ENCODE results near the gene PLXNB1. TPM values are rescaled to one million over a fixed set of nuclear protein-coding genes. Genes with fewer than 3 reads are reported as not detected.

Gene PLXNB1
- polyA plus RNA-seq, 2 of the 4 experiments (the other 2 are of a cell fraction): 10.0 to 20.9 TPM

DNA sequence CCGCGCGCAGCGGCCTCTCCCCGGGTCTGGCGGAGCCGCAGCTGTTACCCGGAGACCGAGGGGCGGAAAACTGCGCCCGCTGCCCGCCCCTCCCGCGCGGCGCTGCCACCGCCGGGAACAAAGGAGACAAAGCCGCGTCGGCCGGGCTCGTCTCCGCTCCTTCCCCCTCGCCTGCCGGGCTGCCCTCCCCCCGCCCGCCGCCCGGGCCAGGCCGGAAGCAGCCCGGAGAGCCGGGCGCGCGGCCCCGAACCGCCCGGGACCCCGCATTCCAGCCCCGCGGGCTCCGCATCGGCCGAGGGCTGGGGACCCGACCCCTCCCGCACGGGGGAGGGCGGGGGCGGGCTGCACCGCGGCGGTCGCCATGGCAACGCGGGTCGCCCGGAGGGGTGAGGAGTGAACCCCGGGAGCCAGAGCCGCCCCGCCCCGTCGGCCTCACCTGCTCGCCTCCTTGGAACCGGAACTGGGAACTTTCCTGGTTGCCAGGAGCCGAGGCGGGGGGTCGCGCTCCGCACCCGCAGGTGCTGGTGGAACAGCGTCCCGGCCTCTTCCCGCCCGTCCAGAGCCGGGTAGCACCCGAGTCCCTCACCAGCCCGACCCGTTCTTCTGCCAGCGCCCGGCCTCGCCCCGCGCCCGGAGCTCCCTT, 448 bp downstream of the PLXNB1 start:
- Histone ChIP-seq H3K27ac (peak overlapping the region; percentile 83 to 100), H3K4me2 (peak overlapping the region; percentile 79), H3K9me3 (no peaks in the 10 kb centered on the region), H3K4me3 (peak overlapping the region; percentile 64), H3K4me1 (peaks cover 66% of the 10 kb centered on the region)
- ATAC-seq (peak; percentile 34 to 61), DNase-seq (ENCODE audit: low read depth in 1 of 2, low spot score in 1 of 2) (peak; percentile 28 to 42), FAIRE-seq (no peak)
- CTCF ChIA-PET: interaction anchor here (13.6 to 31.5 kb wide), 2 partner anchors 2 to 16 kb away, joined by 488 read pairs; partner anchors contain the start of gene PLXNB1
- TF ChIP-seq HDAC2 (IDR thresholded peaks at IDR 0.05) (no peak), PHF8 (IDR thresholded peaks at IDR 0.05; ENCODE audit: borderline replicate concordance, low read depth) (peak; percentile 29; the same call in 1 of the 2 replicates), FOSL2 (IDR thresholded peaks at IDR 0.05) (no peak), FOSL2 (CRISPR knock-in tag; IDR thresholded peaks at IDR 0.05) (no peak), EHMT2 (IDR thresholded peaks at IDR 0.05; ENCODE audit: low read depth) (no peak), POLR2A (IDR thresholded peaks at IDR 0.05; ENCODE audit: low read length) (peak; percentile 21; the same call in 1 of the 2 replicates)
- POLR2A ChIA-PET: interaction anchor here (1.9 kb wide), 1 partner anchor 10 kb away, joined by 8 read pairs; the partner anchor contains the start of gene CCDC51
- WGBS (ENCODE audit: missing lambda C conversion rate): 2% methylated on average over 12 of the region's 86 CpGs

DNA sequence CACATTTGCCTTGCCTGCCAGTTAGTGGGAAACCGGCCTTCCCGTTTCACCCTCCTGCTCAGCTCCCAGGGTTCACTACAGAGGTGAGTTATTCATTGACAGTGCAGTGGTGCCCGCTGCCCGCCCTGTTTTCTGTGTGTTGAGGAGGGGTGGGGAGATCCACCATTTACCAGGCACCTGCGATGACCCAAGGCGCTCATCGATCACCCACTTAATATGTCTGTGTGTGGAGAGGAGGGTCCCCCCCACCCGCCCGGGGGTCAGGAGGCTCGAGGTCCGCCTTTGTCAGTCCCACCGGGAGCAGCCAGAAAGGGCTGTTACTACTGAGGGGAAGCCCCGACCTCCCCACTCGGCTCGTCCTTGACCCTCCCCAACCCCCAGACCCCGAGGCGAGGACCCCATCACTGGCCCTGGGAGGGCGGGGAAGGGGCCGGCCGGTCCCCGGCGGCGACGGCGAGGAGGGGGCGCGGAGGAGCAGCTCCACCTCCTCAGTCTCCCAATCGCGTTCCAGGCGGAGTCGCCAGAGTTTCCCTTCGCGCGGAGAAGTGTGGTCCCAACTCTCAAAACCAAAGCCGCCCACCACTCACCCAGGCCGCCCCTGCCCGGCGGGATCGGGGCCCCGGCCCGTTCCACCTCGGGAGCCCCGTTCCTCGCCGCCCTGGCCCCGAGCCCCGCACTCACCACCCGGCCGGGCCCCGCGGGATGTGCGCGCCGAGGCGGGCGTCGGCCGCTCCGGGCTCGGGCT, 1.1 kb downstream of the PLXNB1 start:
- ChIA-PET CTCF (interaction anchor here (0.7 to 31.5 kb wide), 4 partner anchors 3 to 157 kb away, joined by 3 to 488 read pairs (median 246); partner anchors contain the start of gene PLXNB1), POLR2A (interaction anchor here (1.0 to 1.9 kb wide), 2 partner anchors 11 to 28 kb away, joined by 3 to 8 read pairs; partner anchors contain the start of gene CCDC51)
- no peaks in the 10 kb centered on the region for H3K9me3 ChIP-seq
- peak overlapping the region; percentile 64 for H3K4me3 ChIP-seq
- ATAC-seq (peak; percentile 60 to 73), FAIRE-seq (no peak), DNase-seq (ENCODE audit: low read depth in 1 of 2, low spot score in 1 of 2) (peak; percentile 28 to 80)
- 7% methylated on average over 9 of the region's 60 CpGs for WGBS (ENCODE audit: missing lambda C conversion rate)
- H3K4me2 ChIP-seq: peak overlapping the region; percentile 79
- TF ChIP-seq RAD21 (conservative IDR thresholded peaks at IDR 0.05 in 1 of 2, IDR thresholded peaks at IDR 0.05 in 1 of 2) (no peak), JUN (IDR thresholded peaks at IDR 0.05) (0 out of 5 replicates have a peak, but pooled peaks of 1 of the 2 experiments have one; percentile 18)
- peaks cover 59% of the 10 kb centered on the region for H3K4me1 ChIP-seq
- H3K27ac ChIP-seq: peak overlapping the region; percentile 83 to 100

DNA sequence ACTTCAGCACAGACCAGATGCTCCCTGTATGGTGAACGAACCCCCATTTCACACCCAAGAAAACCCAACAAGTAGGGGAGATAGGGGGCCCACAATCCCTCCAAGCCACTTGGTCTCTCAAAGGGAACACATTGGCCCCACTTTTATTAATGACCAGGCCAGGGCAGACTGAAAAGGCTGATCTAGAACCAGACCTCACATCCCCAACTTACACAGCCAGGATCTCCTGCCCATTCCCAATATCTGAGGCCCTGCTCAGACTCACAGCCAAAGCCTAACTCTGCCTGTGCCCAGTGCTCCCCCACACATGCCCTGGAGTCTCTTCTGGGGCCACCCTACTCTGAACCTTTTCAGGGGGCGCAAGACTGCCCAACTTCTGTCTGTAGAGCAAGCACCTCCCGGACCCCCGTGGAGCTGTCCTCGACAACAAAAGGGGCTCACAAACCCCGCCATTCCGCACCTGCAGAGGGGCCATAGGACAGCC, 1.8 kb downstream of the PLXNB1 start:
- ChIA-PET POLR2A (interaction anchor here (1.0 to 1.9 kb wide), 2 partner anchors 11 to 28 kb away, joined by 3 to 8 read pairs; partner anchors contain the start of gene CCDC51), CTCF (interaction anchor here (0.7 to 31.5 kb wide), 4 partner anchors 3 to 156 kb away, joined by 3 to 488 read pairs (median 246); partner anchors contain the start of gene PLXNB1)
- Histone ChIP-seq H3K4me2 (peak overlapping the region; percentile 79), H3K27ac (peak overlapping the region; percentile 83 to 100), H3K4me3 (peak overlapping the region; percentile 64), H3K4me1 (peaks cover 55% of the 10 kb centered on the region), H3K9me3 (no peaks in the 10 kb centered on the region)
- TF ChIP-seq HEYL (CRISPR knock-in tag; IDR thresholded peaks at IDR 0.05): no peak
- TF ChIP-seq, protein P1, sequence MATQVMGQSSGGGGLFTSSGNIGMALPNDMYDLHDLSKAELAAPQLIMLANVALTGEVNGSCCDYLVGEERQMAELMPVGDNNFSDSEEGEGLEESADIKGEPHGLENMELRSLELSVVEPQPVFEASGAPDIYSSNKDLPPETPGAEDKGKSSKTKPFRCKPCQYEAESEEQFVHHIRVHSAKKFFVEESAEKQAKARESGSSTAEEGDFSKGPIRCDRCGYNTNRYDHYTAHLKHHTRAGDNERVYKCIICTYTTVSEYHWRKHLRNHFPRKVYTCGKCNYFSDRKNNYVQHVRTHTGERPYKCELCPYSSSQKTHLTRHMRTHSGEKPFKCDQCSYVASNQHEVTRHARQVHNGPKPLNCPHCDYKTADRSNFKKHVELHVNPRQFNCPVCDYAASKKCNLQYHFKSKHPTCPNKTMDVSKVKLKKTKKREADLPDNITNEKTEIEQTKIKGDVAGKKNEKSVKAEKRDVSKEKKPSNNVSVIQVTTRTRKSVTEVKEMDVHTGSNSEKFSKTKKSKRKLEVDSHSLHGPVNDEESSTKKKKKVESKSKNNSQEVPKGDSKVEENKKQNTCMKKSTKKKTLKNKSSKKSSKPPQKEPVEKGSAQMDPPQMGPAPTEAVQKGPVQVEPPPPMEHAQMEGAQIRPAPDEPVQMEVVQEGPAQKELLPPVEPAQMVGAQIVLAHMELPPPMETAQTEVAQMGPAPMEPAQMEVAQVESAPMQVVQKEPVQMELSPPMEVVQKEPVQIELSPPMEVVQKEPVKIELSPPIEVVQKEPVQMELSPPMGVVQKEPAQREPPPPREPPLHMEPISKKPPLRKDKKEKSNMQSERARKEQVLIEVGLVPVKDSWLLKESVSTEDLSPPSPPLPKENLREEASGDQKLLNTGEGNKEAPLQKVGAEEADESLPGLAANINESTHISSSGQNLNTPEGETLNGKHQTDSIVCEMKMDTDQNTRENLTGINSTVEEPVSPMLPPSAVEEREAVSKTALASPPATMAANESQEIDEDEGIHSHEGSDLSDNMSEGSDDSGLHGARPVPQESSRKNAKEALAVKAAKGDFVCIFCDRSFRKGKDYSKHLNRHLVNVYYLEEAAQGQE (IDR thresholded peaks at IDR 0.05): no peak
- TF ChIP-seq, protein P2, sequence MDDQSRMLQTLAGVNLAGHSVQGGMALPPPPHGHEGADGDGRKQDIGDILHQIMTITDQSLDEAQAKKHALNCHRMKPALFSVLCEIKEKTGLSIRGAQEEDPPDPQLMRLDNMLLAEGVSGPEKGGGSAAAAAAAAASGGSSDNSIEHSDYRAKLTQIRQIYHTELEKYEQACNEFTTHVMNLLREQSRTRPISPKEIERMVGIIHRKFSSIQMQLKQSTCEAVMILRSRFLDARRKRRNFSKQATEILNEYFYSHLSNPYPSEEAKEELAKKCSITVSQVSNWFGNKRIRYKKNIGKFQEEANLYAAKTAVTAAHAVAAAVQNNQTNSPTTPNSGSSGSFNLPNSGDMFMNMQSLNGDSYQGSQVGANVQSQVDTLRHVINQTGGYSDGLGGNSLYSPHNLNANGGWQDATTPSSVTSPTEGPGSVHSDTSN (IDR thresholded peaks at IDR 0.05): no peak
- TF ChIP-seq, protein P3, sequence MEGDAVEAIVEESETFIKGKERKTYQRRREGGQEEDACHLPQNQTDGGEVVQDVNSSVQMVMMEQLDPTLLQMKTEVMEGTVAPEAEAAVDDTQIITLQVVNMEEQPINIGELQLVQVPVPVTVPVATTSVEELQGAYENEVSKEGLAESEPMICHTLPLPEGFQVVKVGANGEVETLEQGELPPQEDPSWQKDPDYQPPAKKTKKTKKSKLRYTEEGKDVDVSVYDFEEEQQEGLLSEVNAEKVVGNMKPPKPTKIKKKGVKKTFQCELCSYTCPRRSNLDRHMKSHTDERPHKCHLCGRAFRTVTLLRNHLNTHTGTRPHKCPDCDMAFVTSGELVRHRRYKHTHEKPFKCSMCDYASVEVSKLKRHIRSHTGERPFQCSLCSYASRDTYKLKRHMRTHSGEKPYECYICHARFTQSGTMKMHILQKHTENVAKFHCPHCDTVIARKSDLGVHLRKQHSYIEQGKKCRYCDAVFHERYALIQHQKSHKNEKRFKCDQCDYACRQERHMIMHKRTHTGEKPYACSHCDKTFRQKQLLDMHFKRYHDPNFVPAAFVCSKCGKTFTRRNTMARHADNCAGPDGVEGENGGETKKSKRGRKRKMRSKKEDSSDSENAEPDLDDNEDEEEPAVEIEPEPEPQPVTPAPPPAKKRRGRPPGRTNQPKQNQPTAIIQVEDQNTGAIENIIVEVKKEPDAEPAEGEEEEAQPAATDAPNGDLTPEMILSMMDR (IDR thresholded peaks at IDR 0.05): no peak
- no peak for TF ChIP-seq PHF8 (IDR thresholded peaks at IDR 0.05; ENCODE audit: borderline replicate concordance, low read depth)
- TF ChIP-seq BHLHE40 (IDR thresholded peaks at IDR 0.05; ENCODE audit: low read depth, low read length): no peak
- no peak for TF ChIP-seq CHD4 (IDR thresholded peaks at IDR 0.05; ENCODE audit: borderline replicate concordance)
- TF ChIP-seq, protein P4, sequence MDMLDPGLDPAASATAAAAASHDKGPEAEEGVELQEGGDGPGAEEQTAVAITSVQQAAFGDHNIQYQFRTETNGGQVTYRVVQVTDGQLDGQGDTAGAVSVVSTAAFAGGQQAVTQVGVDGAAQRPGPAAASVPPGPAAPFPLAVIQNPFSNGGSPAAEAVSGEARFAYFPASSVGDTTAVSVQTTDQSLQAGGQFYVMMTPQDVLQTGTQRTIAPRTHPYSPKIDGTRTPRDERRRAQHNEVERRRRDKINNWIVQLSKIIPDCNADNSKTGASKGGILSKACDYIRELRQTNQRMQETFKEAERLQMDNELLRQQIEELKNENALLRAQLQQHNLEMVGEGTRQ (IDR thresholded peaks at IDR 0.05): no peak
- TF ChIP-seq FOSB (CRISPR knock-in tag; IDR thresholded peaks at IDR 0.05): no peak
- TF ChIP-seq, protein P5, sequence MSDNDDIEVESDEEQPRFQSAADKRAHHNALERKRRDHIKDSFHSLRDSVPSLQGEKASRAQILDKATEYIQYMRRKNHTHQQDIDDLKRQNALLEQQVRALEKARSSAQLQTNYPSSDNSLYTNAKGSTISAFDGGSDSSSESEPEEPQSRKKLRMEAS (IDR thresholded peaks at IDR 0.05): no peak
- no peak for TF ChIP-seq EHF (CRISPR knock-in tag; IDR thresholded peaks at IDR 0.05)
- TF ChIP-seq RCOR1 (IDR thresholded peaks at IDR 0.05; ENCODE audit: low read depth, low read length): no peak
- TF ChIP-seq TP53 (CRISPR knock-in tag; IDR thresholded peaks at IDR 0.05): no peak
- no peak for TF ChIP-seq HOXA7 (CRISPR knock-in tag; IDR thresholded peaks at IDR 0.05)
- no peak for TF ChIP-seq POLR2AphosphoS2 (conservative IDR thresholded peaks at IDR 0.05; ENCODE audit: low read length)
- DNase-seq (ENCODE audit: low read depth in 1 of 2, low spot score in 1 of 2) (no peak), ATAC-seq (peak in 1 of 2 experiments; percentile 3; a peak in 2 of 6 replicates), FAIRE-seq (no peak)
- 40% methylated on average over 2 of the region's 7 CpGs for WGBS (ENCODE audit: missing lambda C conversion rate)

All from A549 (cell line).